Brain pericyte (primary cell): ENCODE measurements around the gene SLMAP.

Experiments used
- DNase-seq: peaks from one replicate; pipeline ENCODE4 v3.0.0-alpha.2; 2012; ENCODE audit warnings: low read depth, low spot score

Gene SLMAP

GRCh38 chr3:57942388-57942787, 186.3 kb downstream of the SLMAP start:
- DNase-seq = no peak

DNA sequence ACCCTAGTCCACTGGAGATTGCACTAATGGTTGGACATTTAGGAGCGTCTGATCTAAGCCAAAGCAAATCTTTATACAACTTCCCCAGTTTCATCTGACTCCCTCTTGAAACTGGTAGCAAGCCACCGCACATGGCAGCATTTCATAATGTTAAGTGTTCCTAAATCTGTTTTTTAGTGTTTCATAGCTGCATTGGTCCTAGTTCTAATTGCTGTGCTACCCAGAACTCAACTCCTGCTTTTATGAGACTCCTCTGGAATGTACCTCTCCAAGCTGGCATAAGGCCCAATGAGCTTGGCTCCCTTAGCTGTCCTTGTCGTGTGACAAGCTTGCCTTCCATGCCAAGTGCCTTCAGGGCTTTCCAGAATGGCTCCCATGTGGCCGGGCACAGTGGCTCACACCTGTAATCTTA, 186.8 kb downstream of the SLMAP start:
- DNase-seq = no peak

DNA sequence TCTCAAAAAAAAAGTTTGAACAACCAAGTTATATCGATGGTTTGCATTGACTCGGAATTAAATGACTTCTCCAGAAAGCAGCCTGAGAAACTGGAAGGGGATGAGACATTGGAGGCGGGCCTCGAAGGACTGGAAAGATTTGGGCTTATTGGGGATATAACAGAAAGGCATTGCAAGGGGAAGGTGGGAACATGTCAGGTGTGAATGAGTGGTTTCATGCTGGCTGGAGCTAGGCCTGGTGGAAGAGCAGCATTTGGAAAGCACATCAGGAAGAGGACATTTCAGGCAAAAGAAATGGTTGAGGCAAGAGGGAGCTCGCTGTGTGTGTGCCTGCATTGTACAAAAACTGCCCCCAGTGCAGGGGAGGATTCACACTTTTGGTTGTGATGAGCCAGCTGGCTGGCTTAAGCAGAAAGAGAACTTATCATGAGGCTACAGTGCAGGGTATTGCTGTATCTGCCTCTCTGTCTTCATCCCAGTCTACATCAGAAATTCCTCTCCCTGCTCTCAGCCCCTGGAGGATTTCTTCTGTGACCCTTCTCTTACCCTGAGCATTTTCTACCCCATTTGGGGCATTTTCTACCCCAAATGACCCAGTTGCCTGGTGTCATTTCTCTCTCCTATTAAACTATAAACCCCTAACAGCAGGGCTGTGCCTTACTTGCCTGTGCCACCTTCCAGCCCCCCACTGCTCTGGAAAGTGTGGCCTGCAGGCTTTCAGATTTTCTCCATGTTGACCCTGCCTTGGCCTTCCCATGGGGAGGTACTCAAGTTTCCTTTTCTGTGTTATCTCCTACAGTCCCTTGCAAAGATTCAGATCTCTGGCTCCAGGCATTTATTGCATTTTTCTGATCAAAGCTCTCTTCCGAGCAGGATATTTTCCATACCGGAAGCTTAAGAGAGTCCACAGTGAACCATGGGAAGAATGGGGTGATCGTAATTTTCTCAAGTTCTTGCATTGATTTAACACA, 187.7 kb downstream of the SLMAP start:
- DNase-seq = no peak

- no peak for DNase-seq
Measured at GRCh38 chr3:57946970-57947381, 190.9 kb downstream of the SLMAP start.

GRCh38 chr3:57948080-57948671, 192.1 kb downstream of the SLMAP start:
- no peak for DNase-seq

DNA sequence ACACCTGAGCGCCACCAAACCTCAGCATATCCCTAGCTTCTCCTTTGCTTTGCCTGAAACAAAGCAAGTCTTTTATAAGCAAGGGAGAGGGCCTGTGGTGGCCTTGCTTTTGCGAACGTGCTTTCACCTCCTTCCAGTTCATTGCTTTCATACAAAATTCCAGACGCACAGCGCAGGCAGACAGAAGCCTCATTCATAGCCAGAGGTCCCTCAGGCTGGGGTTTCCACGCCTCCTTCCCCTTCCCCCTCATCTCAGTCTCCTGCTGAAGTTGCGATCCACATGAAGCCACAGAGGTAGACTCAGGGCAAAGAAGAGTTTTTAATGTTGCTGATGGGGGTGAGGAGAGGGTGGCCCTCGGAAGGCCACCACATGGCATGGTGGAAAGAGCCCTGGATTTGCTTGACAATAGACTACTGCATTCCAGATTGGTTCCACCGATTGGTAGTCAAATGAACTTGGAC, 192.7 kb downstream of the SLMAP start:
- DNase-seq = no peak

- DNase-seq = no peak
Measured at GRCh38 chr3:57949344-57949743, 193.2 kb downstream of the SLMAP start.

DNA sequence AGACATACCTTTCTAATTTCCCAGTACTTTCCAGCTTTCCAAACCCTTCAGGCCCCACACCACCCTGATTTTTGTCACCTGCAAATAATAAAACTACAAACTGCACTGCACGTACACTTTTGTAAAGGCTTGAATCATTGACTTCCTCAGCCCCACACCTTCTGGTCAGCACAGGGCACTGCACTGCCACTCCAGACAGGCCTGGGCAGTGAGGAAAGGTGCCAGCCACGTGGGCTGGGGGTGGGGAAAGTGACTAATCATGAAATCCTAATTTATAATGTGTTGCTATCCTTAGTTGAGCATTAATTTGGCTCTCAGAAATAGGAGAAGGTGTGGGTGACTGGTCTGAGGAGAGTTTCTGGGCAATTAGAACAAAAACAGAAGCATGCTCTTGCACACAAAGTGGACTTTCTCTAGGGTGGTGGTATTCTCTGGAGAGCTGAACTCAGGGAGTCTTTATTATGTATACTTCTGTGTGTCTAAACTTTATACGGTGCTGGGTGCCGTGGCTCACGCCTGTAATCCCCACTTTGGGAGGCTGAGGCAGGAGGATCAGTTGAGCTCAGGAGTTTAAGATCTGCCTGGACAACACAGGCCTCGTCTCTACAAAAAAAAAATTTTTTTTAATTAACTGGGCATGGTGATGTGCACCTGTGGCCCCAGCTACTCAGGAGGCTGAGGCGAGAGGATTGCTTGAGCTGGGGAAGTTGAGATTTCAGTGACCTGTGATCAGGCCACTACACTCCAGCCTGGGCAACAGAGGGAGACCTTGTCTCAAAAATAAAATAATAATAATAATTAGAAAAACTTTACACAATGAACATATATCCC, 193.9 kb downstream of the SLMAP start:
- no peak for DNase-seq

- no peak for DNase-seq
Measured at GRCh38 chr3:57951066-57951882, 195.2 kb downstream of the SLMAP start.

DNA sequence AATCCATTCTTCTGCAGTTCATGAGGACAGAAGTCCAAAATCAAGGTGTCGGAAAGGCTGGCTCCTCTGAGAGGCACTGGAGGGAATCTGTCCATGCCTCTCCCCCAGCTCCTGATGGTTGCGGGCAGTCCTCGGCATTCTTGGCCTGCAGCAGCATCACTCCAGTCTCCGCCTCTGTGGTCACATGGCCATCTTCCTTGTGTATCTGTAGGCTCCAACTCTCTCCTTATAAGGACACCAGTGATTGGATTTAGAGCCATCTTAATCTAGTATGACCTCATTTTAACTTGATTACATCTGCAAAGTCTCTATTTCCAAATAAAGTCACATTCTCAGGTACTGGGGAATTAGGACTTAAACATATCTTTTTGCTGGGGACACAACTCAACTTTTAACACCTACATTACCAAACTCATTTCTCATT, 196.1 kb downstream of the SLMAP start:
- no peak for DNase-seq

DNA sequence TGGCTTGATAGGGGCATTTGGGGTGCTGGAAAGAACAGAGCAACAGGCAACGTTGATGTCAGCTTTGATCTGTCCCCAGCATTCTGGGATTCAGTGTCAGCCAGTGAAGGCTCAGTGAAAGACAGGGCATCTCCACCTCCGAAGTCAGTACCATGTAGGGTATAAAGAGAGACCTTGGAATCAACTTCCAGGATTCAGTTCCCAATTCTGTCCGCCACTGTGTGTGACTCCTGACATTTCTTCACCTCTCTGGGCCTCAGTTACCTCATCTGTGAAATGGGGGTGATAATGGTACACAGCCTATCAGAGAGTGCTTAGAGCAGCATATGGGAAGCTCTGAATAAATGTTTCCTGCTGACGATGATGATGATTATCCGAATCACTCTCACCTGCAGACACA, 196.5 kb downstream of the SLMAP start:
- no peak for DNase-seq

GRCh38 chr3:57953576-57953975, 197.5 kb downstream of the SLMAP start:
- no peak for DNase-seq

DNA sequence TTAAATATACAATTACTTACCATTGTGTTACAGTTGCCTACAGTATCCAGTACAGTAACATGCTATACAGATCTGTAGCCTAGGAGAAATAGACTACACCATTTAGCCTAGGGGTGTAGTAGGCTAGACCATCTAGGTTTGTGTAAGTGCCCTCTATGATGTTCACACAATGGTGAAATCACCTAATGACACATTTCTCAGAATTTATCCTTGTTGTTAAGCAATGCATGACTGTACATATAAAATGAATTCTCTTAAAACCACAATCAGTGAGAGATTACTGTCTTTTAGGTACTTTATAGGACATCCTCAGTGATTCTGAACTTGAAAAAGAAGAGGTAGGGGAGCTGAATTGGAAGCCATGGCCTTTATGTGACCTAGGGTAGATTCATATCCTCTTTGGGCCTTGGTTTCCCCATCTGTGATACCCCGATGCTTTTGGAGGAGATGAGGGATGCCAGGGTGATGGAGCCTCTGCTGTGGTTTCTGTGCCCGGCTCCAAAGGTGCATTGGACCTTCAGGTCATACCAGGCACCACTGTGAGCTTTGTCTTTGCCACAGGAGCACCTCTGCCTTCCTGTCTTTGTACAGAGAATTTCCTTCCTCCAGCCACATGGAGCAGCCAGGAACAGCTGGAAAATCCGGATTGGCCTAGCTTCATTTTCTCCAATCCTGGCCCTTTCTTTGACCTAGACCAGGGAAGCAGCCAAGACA, 200.2 kb downstream of the SLMAP start:
- DNase-seq = no peak

DNA sequence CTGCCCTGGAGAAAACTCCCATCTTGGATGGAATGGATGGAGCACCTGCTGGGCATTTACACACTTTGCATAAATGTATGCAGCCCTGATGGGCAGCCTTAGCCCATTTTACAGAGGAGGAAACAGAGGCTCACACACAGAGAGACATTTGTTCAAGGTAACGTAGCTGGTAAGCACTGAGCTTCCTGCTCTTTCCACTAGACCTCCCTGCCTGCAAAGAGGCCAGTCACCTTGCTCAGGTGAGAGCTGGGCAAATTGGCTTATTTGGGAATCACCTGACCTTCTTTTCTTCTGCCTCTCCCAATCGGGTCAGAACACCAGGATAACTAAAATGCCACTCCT, 200.7 kb downstream of the SLMAP start:
- no peak for DNase-seq

- DNase-seq = no peak
Measured at GRCh38 chr3:57957824-57958223, 201.7 kb downstream of the SLMAP start.

GRCh38 chr3:57958642-57959422, 202.7 kb downstream of the SLMAP start:
- no peak for DNase-seq

DNA sequence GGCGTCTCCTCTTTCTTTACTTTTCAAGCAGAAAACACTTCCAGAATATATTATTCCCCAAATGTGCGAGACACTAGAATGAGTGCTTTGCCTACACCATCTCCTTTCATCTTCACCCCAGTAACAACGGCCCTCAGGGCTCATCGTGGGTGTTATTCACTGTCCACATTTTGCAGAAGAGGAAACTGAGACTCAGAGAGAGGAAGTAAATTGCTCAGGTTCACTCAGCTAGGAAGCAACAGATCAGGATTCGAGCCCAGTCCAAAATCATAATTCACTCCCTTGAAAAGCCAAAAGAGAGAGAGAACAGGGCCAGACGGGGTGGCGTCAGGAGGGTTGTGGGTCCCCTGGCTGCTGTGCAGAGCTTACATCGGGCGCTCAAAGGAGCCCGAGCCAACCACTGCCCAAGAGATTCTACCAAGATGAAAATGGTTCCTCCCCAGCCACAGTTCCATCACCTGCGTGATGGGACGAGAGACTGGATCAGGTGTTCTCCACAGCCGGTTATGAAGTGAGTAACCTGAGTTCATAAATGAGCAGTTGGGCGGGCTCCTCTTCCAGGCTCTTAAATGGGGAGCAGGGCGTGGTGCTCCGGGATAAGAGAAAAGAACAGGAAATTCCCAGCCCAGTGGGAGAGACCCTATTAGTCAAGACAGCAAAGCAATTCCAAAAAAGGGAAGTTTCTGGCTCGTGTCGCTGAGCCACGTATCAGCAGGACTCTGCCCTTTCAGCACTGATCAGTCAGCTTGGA, 203.5 kb downstream of the SLMAP start:
- DNase-seq = no peak

DNA sequence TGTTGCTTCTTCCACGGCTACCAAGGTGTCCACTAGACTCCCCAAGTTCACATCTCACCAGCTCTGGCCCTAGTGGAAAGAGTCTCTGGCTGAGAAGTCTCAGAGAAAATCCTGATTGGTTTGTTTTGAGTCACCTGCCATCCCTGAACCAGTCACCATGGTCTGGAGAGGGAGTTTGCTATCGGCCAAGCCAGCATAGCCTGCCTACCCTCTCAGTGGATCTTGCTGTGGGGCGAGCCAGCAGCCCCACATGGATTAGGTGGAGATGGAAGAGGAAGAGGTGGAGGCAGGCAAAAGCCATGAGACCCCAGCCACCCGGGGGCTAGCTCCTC, 204.0 kb downstream of the SLMAP start:
- DNase-seq = no peak

- DNase-seq = no peak
Measured at GRCh38 chr3:57961177-57961827, 205.2 kb downstream of the SLMAP start.
